Activated CD8-positive, alpha-beta memory T cell treated with anti-CD3 and anti-CD28 coated beads, Interleukin-2, amount 50 U/mL, for 48 hours (primary cell): Measurements from ENCODE around the gene ZNF200.
"Not testable (repeated sequence)": the region's sequence is repeated elsewhere in the genome, so short reads cannot be mapped to it uniquely, and the experiment has no call there.

Experiments
- DNase-seq: peaks from one replicate; pipeline ENCODE4 v3.0.0-alpha.2; 2020

ZNF200 gene

DNA sequence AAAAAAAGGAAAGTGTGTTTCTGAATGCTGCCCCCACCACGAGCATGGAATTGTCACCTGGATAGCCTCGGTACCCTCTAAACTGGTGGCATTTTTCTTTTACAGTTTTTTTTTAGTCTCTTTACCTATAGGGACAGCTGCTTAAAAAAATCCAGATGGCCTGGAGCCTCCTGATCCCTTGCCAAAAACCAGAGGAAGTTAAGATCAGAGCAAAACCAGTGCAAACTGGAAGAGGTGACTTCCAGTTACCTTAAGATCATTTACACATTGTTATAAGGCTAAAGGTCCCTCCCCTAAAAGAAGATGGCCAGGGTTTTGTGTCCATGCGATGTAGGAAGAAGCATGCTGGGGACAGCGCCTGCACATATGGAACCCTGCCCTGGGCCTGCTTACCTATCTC is 18.0 kb upstream of the ZNF200 start:
- no peak for DNase-seq

DNA sequence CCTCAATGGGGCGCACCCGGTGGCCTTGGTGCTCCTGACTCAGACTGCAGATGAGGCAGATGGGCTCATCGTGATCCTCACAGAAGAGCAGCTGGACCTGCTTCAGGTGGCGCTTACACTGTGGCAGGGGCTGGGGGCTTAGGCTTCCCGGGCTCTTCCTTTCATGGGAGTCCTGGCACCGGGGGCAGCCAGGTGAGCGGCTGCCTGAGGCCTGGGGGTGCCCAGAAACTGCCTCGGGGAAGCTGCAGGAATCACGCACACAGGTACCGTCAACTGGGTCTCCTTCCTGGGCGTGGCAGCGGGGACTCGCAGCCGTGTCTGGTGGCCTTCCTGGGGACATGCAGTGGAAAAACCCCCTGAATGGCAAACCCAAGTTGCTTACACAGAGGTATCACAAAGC is 14.5 kb upstream of the ZNF200 start:
- DNase-seq = no peak

DNA sequence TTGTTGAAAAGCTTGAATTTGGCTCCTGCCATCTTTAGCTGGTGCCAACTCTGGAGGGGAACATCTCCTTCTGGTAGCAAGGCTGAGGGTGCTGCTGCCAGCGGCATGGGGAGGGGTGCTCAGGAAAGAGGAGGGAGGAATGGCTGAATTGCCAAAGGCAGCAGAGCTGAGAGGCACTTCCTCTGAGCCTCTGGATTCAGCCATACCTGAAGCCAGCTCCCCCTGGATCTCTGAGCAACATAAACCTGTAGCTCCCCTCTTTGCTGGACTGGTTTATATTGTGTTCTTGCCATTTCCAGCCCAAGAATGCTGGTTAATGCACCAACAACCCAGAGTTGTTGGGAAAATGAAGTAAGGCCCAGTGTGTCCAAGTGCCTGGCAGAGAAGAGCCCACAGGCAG is 14.1 kb upstream of the ZNF200 start:
- no peak for DNase-seq

DNA sequence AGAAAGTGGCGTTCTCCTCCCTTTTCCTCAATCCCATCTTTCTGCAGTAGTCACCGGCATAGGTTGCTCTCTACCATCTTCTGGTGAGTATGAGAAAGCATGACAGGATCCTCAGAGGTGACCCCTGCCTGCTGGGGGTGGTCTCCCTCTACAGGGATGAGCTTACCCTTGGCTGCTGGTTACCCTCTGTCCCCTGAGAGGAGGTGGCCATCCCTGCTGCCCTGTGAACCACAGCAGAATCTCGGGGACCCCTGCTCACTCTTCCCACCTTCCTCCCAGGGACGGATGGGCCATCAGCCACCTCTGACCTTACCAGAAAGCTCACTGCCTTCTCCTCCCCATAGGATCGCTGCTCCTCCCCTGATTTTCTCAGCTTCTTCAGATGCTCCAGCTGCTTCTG is 13.6 kb upstream of the ZNF200 start:
- no peak for DNase-seq

DNA sequence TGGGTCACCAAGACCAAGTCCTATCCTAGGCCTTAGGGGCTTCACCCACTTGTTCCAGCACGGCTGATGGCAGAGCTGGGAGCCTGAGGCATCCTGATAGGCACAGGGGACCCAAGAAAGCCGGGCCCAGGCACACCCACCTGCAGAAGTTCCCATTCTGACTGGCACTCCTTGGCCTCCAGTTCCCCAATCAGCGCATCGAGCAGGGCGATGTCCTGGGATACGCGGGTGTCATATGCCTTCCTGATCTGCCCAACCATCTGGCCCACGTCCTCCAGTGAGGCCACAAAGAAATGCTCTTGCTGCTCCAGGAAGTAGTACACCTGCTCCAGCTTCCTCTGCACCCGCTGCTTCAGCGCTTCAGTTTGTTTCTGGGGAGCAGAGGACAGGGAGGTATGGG is 11.9 kb upstream of the ZNF200 start:
- peak; percentile 44 for DNase-seq

DNA sequence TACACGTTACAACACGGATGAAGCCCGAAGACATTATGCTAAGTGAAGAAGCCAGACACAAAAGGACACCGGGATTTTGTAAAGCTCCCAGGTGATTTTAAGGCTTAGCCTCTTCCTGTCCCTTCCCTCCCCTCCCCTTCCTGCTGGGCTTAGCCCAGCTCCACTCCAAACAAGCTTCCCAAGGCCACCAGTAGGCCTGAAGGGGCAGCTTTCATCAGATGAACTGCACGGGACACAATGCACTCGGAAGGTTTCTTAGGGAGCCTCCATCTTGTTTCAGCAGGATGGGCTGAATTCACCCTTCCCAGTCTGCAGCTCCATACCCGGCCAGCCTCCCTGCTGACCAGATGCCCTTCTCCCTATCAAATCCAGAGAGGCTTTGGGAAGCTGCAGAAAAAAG is 11.0 kb upstream of the ZNF200 start:
- DNase-seq = peak; percentile 30

DNA sequence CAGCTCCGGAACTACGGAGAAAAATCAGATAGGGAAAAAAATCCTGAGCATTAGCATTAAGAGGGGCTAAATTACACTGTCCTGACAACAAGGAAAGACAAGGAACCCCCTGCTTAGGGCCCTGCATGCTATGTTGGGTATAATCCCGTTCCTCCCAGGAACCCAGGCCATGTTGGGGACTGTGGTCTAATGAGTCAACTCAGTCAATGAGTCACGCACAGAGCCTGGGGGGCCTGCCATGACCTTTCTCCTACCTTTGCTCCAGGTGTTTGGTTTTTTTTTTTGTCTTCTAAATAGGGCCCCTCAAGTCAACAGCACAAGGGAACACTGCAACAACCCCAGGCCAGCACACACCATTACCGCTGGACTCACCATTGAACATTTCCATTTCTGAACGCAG is 8.9 kb upstream of the ZNF200 start:
- DNase-seq = peak; percentile 49

DNA sequence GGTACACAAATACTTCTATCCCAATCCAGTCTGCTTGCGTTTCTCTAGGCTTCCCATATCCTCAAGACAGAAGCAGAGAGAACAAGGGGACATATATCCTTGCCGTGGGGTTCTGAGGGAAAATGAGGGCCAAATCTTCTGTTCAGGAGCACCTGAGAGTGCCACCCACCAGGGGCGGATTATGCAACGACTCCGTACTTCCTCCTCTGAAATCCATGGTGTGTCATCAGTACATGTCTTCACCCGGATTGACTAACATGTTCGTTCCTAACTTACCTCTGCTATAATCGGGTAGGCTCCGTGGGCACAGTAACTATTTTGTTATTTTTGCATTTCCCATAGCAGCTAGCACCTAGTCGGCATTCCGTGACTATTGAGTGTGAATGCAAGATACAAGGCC is 7.8 kb upstream of the ZNF200 start:
- peak; percentile 40 for DNase-seq

DNA sequence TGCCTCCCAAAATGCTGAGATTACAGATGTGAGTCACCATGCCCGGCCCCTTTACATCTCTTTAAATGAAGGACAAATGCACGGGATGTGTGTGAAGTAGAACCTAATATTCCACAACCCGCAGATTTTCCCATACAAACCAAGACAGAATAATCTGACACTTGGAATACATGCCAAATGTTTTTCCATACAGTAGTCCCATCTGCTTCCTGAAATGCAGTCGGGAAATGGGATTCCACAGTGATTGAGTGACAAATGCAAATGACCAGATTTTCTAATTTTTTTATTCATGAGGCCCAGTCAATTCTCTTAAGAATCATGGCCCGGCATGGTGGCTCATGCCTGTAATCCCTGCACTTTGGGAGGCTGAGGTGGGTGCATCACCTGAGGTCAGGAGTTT is 6.8 kb upstream of the ZNF200 start:
- no peak for DNase-seq

DNA sequence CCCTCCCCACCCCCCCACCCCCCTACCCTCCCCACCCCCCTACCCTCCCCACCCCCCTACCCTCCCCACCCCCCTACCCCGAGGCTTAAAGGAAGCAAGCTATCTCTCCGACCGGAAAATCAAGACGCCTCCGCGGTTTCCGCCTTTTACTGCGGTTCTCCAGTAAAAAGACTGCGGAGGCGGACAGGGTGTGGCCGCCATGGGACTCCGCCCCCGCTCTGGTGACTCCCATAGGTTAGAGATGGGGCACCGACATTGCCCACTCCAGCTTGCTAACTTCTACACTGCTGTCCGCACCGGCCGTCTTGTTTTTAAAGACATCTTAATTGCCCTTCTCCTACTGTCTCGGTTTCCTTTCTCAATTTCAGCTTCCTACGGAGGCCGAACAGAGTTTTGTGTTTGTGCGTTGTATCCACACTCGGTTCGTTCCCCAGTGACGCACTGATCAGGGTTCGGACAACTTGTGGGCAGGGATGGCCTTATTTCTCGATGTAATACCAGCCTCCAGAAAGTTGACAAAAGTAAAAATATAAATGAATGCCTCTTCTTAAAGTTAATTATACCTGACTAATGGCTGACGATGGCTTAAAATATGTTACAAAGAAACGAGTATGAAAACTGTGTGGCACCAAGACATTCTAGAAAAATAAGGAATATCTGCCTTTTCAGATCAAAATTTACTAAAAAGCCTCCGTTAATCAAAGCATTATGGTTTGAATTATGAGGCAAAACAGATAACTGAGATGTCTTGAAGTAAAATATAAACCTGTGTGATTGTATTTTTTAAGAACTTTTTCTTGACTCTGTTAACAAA is 1.1 kb upstream of the ZNF200 start:
- DNase-seq = peak; percentile 52

DNA sequence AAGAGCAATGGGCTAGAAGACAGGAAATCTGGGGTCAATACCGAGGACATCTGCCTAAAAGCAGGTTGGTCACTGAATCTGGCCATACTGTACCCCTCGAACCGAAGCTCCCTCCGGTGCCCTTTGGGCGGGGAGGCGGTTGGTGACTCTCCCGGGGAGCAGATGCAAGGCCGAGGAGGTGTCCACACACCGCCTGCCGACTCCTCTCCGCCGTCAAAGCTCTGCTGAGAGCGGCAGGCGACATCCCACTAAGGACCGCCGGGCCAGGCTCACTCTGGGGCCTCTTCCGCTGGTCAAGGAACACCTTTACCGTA is 458 bp downstream of the ZNF200 start:
- DNase-seq = no peak

DNA sequence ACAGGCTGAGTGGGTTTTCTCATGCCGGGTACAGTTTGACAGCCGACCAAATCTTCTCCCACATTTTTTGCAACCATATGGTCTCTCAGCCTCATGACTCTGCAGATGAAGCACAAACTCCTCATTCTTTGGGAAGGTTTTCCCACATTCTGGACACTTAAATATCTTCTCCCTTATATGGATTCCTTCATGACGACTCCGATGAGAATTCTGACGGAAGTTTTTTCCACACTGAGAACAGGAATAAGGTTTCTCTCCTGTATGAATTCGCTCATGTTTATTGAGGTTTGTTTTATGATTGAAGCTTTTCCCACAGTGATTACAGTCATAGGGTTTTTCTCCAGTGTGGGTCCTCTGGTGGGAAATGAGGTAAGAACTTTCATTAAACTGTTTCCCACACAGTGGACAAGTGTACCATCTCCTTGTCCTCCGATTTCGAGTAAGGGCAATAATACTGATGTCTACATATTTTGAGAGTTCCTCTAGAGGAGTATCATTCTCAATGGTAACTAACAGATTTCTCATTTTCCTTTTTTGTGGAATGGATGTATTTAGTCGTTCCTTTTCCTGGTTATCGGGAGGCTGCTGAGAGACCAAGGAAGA is 10.9 kb downstream of the ZNF200 start:
- DNase-seq = no peak

DNA sequence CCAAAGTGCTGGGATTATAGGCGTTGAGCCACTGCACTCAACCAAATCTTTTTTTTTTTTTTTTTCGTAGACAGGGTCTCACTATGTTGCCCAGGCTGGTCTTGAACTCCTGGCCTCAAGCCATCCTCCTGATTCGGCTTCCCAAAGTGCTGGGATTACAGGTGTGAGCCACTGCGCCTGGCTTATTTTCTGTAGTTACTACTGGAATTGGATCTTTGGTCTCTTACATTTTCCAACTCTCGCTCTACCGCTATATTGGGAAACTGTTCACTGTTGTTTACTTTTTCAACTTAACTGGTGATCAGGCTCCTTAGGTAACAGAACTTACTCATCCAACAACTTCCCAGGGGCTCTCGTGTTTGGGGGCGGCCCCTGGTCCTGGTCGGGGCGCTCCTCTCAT is 14.1 kb downstream of the ZNF200 start:
- DNase-seq = no peak

DNA sequence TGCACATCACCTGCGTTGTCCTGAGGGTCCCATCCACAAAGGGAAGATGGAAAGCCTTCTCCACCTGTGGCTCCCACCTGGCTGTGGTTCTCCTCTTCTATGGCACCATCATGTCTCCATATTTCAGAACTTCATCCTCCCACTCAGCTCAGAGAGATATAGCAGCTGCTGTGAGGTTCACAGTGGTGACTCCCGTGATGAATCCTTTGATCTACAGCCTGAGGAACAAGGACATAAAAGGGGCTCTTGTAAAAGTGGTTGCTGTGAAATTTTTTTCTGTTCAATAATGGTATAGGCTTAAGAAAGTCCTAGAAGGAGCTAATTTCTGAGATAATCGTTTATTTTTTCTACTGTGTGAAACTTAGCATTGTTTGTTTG is 18.7 kb downstream of the ZNF200 start:
- DNase-seq = no peak

DNA sequence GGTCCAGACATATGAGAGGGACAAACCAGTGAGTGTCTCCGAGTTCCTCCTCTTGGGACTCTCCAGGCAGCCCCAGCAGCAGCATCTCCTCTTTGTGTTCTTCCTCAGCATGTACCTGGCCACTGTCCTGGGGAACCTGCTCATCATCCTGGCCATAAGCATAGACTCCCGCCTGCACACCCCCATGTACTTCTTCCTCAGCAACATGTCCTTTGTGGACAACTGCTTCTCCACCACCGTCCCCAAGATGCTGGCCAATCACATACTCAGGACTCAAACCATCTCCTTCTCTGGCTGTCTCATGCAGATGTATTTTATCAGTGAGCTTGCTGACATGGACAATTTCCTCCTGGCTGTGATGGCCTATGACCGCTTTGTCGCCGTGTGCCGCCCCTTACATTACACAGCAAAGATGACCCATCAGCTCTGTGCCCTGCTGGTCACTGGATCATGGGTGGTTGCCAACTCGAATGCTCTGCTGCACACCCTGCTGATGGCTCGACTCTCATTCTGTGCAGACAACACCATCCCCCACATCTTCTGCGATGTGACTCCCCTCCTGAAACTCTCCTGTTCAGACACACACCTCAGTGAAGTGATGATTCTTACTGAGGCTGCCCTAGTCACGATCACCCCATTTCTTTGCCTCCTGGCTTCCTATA is 19.2 kb downstream of the ZNF200 start:
- DNase-seq = no peak

DNA sequence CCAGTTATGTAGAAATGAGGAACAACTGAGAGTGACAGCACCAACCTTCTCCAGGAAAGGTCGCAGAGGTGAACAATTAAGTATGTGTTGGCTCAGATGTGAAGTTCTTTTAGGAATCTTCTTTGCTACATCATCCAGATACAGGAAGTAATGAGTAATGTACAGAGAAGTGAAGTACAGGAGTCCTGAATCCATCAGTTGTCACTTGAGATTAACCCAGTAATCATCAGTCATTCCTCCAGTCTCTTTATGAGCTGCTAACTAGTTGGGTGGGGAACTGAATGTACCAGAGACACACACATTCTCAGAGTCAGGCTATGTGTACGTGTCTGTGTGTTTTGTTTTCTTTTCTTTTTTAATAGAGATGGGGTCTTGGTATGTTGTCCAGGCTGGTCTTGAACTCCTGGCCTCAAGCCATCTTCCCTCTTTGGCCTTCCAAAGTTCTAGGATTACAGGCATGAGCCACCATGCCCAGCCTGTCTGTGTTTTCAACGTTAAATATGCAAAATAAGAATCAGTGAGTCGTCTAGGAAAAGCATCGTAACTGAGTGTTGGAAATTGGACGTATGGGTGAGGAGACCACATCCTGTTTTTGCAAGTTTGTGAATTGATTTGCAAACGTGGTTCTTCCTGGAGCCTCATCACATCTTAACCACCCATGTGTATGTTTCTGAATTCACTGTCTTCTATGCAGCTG is 19.9 kb downstream of the ZNF200 start:
- no peak for DNase-seq

DNA sequence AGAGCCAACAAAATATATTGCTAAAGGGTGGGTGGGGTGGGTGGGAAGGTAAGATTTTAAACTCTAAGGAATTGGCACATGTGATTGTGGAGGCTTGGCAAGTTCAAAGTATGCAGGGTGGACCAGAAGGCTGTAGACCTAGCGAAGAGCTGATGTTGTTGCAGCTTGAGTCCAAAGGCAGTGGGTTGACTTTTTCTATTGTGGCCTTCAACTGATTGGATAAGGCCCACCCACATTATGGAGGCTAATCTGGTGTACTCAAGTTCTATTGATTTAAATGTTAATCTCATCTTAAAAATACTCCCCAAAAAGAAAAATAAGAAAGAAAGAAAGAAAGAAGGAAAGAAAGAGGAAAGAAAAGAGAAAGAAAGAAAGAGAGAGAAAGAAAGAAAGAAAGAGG is 22.4 kb downstream of the ZNF200 start:
- DNase-seq = no peak

DNA sequence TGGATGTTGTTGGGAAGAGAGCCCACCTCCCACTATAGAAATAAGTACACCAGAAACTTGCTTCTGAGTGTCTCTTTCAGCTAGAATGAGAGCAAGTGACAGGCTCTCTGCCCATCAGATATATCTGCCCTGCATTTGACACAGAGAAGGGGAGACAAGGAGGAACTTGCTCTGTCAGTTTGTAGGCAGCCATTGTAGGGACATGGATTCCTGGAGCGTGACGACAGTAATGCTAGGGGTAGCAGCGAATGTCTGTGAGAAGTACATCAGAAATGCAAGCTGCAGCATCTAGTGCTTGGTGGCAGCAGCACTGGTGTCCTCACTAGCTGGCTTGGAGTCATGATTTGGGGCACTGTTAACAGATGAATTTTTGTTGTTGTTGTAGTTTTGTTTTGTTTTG is 23.0 kb downstream of the ZNF200 start:
- DNase-seq = no peak

DNA sequence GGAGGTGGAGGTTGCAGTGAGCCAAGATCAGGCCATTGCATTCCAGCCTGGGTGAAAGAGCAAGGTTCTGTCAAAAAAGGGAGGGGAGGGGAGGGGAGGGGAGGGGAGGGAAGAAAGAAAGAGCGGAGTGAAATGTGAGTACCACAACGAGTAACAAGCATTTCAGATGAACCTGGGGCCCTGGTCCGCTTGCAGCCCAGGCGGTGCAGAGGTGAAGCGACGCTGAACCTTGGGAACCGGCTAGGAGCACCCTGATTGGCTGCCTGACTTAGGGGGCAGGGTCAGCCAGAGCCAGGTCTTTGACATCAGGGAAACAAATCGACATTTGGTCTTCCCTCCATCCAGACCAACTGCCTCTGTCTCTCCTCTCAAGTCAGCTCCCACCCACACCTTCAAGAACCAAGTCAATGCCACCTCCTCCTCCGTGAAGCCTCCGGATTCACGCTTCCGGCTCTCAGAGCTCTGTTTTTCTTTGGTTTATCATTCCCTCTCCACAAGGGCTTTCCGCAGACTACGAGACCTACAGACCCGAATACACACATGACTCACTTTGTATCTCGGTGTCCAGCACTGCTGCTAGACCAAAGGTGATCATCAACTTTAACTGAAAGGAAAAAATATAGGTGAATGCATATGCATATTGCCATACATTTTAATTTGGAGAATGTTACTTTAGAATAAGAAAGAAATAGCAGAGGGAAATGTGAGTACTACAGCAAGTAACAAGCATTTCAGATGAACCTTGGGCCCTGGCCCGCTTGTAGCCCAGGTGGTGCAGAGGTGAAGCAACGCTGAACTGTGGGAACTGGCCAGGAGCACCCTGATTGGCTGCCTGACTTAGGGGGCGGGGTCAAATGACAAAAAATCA is 27.6 kb downstream of the ZNF200 start:
- no peak for DNase-seq

DNA sequence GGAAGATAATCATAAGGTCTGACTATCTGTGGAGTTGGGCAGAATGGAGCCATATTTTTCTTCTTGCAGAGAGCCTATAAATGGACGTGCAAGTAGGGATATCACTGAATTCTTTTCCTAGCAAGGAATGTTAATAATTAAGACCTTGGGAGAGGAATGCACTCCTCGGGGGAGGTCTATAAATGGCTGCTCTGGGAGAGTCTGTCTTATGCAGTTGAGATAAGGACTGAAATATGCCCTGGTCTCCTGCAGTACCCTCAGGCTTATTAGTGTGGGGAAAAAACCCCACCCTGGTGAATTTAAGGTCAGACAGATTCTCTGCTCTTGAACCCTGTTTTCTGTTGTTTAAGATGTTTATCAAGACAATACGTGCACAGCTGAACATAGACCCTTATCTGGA is 29.0 kb downstream of the ZNF200 start:
- not testable (repeated sequence) for DNase-seq

DNA sequence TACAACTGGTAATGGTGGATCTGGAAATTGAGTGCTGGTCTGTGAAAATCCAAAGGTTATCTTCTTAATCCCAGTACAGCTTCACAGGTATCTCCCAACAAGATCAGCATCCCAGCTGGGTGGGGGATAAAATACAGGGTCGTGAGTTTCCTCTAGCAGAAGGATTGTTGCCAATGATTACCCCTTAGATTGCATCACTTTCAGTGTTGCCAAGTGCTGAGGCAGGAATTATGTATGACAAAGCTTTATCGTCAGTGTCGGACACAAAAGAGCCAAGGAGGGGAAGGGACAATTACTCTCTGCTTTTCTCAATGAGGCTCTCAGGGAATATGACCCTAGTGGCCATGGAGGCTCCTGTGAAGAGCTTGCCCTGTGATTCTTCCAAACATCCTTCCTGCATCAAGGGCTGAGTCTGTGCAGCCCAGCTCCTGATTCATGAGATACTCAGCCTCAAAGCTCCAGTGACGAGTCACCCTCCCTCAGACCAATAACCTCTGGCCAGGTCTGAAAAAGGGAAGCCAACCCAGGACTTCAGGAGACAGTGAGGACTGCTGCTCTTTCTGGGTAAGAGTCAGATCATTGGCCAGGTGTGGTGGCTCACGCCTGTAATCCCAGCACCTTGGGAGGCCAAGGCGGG is 31.9 kb downstream of the ZNF200 start:
- no peak for DNase-seq

DNA sequence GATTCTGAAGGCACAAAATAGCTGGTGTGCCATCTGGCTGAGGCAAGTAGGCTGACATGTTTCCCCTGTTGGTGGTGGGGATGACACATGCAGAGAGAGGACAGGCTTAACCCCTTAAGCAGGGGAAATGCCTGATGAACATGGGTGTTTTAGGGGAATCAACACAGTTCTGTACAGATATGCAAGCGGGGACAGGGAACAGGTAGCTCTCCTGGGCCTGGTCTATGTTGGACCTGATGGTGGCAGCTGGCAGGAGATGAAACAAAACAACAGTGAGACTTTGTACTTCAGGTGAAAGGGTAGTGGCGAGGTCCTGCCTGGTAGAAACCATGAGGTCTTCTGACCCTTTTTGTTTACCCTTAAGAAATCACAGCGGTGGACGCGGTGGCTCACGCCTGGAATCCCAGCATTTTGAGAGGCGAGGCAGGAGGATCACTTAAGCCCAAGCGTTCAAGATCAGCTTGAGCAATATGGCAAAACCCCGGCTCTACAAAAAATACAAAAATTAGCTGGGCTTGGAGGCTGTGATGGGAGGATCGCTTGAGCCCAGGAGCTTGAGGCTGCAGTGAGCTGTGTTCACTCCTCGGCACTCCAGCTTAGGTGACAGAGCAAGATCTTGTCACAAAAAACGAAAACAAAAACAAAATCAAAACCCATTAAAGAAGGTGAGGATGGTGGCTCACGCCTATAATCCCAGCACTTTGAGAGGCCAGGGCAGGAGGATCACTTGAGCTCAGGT is 36.5 kb downstream of the ZNF200 start:
- no peak for DNase-seq
